Nephron (organoid): ENCODE data around the gene MLLT10.

ENCODE experiments used
- H3K27ac Mint-ChIP-seq, 3 experiments: 2 replicates each; pipeline ENCODE4 v1.8.0; 2020; ENCODE audit warnings: mixed read lengths in 3 of 3, mild to moderate bottlenecking in 2 of 3, moderate library complexity in 1 of 3
- H3K27me3 Mint-ChIP-seq: 2 replicates; pipeline ENCODE4 v1.8.0; 2021; ENCODE audit warnings: low read depth, mild to moderate bottlenecking, moderate library complexity, mixed read lengths
- H3K36me3 Mint-ChIP-seq: 2 replicates; pipeline ENCODE4 v1.8.0; 2020; ENCODE audit warnings: low read depth, mixed read lengths
- H3K4me1 Mint-ChIP-seq: 2 replicates; pipeline ENCODE4 v1.8.0; 2020; ENCODE audit warnings: mixed read lengths
- H3K4me3 Mint-ChIP-seq, 3 experiments: 2 replicates each; pipeline ENCODE4 v1.8.0; 2020; ENCODE audit warnings: mild to moderate bottlenecking in 3 of 3, mixed read lengths in 3 of 3, moderate library complexity in 2 of 3
- H3K9me3 Mint-ChIP-seq: 2 replicates; pipeline ENCODE4 v1.8.0; 2020; ENCODE audit warnings: mixed read lengths
- TF ChIP-seq, protein P1 (sequence below), 3 experiments: fragments of 200-600 bp; sonication (generic); IDR thresholded peaks; one replicate each; pipeline ENCODE4 v1.5.0; 2021; ENCODE audit warnings: antibody characterized with exemption in 3 of 3; ENCODE audit not compliant: unreplicated experiment in 3 of 3

The MLLT10 gene

GRCh38 chr10:21495752-21496342 is 38.2 kb upstream of the MLLT10 start:
- peak overlapping the region; percentile 95 to 96 (median 95) for H3K27ac Mint-ChIP-seq

DNA sequence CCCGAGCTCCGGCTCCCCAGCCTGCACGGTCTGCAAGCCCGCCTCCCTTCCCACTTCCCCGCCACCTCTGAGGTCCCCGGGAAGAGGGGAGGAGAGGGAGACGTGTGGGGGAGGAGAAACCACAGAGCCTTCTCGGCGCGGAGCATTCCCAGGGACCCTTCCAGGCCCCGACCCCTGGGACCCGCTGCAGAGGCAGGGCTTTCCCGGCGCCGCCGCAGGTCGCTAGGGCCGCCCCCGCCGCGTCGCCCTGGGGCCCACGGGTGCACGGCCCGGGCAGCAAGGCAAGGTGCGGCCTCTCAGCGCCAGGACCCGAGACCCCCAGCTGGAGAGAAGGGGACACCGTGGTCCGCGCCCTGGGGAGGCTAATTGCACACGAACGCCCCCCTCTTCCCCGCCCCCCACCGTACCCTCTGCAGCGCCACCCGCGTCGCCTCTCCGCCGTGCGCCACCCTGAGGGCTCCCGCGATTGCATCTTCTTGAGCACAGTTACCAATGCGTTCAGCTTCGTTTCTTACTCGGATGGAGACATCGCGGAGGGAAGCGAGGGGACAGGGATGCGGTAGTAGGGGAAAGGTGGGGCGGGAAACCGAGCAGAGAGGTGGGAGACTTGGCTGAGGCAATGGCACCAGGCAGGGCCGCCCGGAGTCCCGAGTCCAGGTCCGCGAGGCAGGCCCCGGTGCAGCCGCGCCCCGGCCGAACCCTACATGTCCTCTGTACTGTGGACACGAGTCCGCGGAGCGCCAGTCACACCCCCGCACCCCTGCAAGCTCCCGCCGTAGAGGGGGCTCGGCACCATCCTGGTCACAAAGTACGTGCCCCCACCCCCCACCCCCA is 37.5 kb upstream of the MLLT10 start:
- no peaks in the 10 kb centered on the region for H3K36me3 Mint-ChIP-seq
- H3K27ac Mint-ChIP-seq: peak overlapping the region; percentile 95 to 96 (median 95)
- peak overlapping the region; percentile 85 to 95 (median 95) for H3K4me3 Mint-ChIP-seq

More at GRCh38 chr10:21495752-21496342, 38.2 kb upstream of the MLLT10 start:
- TF ChIP-seq, protein P1, sequence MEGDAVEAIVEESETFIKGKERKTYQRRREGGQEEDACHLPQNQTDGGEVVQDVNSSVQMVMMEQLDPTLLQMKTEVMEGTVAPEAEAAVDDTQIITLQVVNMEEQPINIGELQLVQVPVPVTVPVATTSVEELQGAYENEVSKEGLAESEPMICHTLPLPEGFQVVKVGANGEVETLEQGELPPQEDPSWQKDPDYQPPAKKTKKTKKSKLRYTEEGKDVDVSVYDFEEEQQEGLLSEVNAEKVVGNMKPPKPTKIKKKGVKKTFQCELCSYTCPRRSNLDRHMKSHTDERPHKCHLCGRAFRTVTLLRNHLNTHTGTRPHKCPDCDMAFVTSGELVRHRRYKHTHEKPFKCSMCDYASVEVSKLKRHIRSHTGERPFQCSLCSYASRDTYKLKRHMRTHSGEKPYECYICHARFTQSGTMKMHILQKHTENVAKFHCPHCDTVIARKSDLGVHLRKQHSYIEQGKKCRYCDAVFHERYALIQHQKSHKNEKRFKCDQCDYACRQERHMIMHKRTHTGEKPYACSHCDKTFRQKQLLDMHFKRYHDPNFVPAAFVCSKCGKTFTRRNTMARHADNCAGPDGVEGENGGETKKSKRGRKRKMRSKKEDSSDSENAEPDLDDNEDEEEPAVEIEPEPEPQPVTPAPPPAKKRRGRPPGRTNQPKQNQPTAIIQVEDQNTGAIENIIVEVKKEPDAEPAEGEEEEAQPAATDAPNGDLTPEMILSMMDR (IDR thresholded peaks at IDR 0.05; ENCODE audit: unreplicated experiment in 3 of 3): peak; percentile 98 to 99 (median 98)
- no peaks in the 10 kb centered on the region for H3K9me3 Mint-ChIP-seq
- peaks cover 2% of the 10 kb centered on the region for H3K27me3 Mint-ChIP-seq
- peaks cover 52% of the 10 kb centered on the region for H3K4me1 Mint-ChIP-seq
- peak overlapping the region; percentile 85 to 95 (median 91) for H3K4me3 Mint-ChIP-seq
- no peaks in the 10 kb centered on the region for H3K36me3 Mint-ChIP-seq

DNA sequence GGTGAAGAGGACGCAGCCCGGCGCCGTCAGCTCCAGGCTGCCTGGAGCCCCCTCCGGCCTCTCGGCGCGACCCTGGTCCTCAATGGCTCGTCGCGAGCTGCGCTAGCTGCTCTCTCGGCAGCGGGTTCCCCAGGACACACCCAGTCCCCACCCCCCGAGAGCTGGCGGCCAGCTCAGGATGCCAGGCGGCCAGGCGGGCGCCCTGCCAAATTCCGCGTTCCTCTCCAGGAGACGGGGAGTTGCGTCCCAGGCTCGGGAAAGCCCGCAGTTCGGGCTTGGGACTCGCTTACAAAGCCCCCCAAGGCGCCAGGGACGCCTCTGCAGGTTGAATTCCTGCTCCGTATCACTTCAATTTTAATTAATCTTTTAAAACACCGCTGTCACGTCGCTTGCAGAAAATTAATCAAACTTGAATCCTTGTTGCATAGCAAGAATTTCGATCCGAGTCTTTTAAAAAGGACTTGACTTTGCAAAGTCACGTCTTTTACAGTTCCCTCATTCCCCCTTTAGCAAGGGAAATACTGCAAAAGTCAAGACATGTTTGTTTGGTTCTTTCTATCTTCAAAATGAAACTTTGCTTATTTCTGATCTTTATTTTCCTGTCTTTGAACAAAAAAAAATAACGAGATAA is 36.7 kb upstream of the MLLT10 start:
- Mint-ChIP-seq H3K27ac (peak overlapping the region; percentile 48 to 96 (median 95)), H3K4me3 (peak overlapping the region; percentile 83 to 95 (median 85)), H3K9me3 (no peaks in the 10 kb centered on the region)

More for the DNA sequence above, 37.5 kb upstream of the MLLT10 start:
- Mint-ChIP-seq H3K27me3 (peaks cover 9% of the 10 kb centered on the region), H3K9me3 (no peaks in the 10 kb centered on the region), H3K4me1 (peaks cover 53% of the 10 kb centered on the region)
- TF ChIP-seq, protein P1 (IDR thresholded peaks at IDR 0.05; ENCODE audit: unreplicated experiment in 3 of 3): peak; percentile 11 to 25 (median 22)

DNA sequence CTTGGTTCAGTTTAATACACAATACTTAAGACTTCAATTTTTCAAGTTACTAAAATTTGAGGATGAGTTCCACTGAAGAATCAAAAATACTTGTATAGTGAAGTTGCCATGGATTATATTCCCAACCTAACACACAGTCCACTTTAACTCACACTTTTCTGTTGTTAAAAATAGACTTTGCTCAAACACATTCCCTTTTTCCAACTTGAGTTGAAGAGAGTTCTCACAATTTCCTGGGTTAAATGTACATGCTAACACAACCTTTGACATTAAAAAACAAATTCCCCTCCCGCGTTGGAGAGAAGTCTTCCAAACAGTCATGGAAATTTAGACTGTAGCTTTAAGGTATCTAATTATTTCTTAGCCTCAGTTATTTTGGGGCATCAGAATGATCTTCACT is 35.7 kb upstream of the MLLT10 start:
- Mint-ChIP-seq H3K4me3 (peak overlapping the region; percentile 83 to 95 (median 85)), H3K36me3 (no peaks in the 10 kb centered on the region), H3K4me1 (peaks cover 62% of the 10 kb centered on the region), H3K27me3 (peaks cover 21% of the 10 kb centered on the region), H3K27ac (peak overlapping the region; percentile 48 to 95 (median 95)), H3K9me3 (no peaks in the 10 kb centered on the region)
- TF ChIP-seq, protein P1 (IDR thresholded peaks at IDR 0.05; ENCODE audit: unreplicated experiment in 3 of 3): no peak

More for the DNA sequence above, 36.7 kb upstream of the MLLT10 start:
- Mint-ChIP-seq H3K36me3 (no peaks in the 10 kb centered on the region), H3K4me1 (peaks cover 58% of the 10 kb centered on the region), H3K27me3 (peaks cover 17% of the 10 kb centered on the region)
- TF ChIP-seq, protein P1 (IDR thresholded peaks at IDR 0.05; ENCODE audit: unreplicated experiment in 3 of 3): no peak

GRCh38 chr10:21498986-21499385 is 35.0 kb upstream of the MLLT10 start:
- H3K36me3 Mint-ChIP-seq: no peaks in the 10 kb centered on the region
- no peaks in the 10 kb centered on the region for H3K9me3 Mint-ChIP-seq
- TF ChIP-seq, protein P1 (IDR thresholded peaks at IDR 0.05; ENCODE audit: unreplicated experiment in 3 of 3): no peak
- H3K27me3 Mint-ChIP-seq: peaks cover 25% of the 10 kb centered on the region
- H3K27ac Mint-ChIP-seq: peak overlapping the region; percentile 48 to 95 (median 95)
- peaks cover 62% of the 10 kb centered on the region for H3K4me1 Mint-ChIP-seq
- H3K4me3 Mint-ChIP-seq: peak overlapping the region; percentile 62 to 85 (median 83)
